ENCODE results near the gene QSOX1.

QSOX1 gene

GRCh38 chr1:180251526-180252305 lies 97.0 kb downstream of the QSOX1 start:
- no peak overlapping the region for H3K4me3 ChIP-seq (ENCODE audit: low read length)
- no peak for DNase-seq (ENCODE audit: low read depth)
- TF ChIP-seq, protein P1, sequence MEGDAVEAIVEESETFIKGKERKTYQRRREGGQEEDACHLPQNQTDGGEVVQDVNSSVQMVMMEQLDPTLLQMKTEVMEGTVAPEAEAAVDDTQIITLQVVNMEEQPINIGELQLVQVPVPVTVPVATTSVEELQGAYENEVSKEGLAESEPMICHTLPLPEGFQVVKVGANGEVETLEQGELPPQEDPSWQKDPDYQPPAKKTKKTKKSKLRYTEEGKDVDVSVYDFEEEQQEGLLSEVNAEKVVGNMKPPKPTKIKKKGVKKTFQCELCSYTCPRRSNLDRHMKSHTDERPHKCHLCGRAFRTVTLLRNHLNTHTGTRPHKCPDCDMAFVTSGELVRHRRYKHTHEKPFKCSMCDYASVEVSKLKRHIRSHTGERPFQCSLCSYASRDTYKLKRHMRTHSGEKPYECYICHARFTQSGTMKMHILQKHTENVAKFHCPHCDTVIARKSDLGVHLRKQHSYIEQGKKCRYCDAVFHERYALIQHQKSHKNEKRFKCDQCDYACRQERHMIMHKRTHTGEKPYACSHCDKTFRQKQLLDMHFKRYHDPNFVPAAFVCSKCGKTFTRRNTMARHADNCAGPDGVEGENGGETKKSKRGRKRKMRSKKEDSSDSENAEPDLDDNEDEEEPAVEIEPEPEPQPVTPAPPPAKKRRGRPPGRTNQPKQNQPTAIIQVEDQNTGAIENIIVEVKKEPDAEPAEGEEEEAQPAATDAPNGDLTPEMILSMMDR (conservative IDR thresholded peaks at IDR 0.05; ENCODE audit: low read length): no peak

GRCh38 chr1:180252638-180253536 lies 98.2 kb downstream of the QSOX1 start:
- DNase-seq (ENCODE audit: low read depth): peak; percentile 64
- TF ChIP-seq, protein P1 (conservative IDR thresholded peaks at IDR 0.05; ENCODE audit: low read length): peak; percentile 84
- H3K4me3 ChIP-seq (ENCODE audit: low read length): no peak overlapping the region

Data from AG10803 (cell line).